GM18520 (cell line): ENCODE results near the gene GOLGA1.
A peak's percentile ranks its signal among the peaks of the same experiment; 100 is the strongest.
"Not testable (repeated sequence)": the region's sequence is repeated elsewhere in the genome, so short reads cannot be mapped to it uniquely, and the experiment has no call there.

Source experiments
- ATAC-seq: cut with Tn5 transposase; IDR thresholded peaks from one replicate; pipeline ENCODE4 v1.9.1; 2021; ENCODE audit not compliant: unreplicated experiment

GOLGA1 gene

DNA sequence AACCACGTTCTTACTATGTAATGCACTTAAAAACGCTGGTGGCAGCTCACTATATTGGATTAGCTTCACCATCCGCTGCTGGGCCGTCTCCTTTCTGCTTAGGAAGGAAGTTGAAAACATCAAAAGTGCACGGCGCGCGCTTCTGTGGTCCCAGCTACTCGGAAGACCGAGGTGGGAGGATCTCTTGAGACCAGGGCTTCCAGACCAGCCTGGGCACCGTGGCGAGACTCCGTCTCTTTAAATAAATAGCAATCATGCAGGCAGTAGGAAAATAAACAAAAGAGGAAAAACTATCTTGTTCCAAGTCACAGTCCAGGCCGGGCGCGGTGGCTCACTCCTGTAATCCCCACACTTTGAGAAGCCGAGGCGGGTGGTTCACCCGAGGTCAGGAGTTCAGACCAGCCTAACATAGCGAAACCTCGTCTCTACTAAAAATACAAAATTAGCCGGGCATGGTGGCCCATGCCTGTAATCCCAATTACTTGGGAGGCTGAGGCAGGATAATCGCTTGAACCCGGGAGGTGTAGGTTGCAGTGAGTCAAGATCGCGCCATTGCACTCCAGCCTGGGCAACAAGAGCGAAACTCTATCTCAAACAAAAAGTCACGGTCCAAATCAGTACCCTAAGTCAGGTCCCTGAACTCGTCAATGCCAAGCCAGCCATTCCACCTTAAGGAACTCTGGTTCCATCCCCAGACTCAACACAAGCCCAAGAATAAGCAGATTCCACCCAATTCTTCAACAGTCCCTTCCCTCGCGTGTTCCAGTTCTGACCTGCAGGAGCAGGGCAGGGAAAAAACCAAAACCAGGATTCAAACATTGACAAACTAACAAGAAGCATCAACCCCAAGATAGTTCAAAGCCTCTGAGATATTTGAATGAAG is 1.0 kb upstream of the GOLGA1 start:
- ATAC-seq, result no peak

DNA sequence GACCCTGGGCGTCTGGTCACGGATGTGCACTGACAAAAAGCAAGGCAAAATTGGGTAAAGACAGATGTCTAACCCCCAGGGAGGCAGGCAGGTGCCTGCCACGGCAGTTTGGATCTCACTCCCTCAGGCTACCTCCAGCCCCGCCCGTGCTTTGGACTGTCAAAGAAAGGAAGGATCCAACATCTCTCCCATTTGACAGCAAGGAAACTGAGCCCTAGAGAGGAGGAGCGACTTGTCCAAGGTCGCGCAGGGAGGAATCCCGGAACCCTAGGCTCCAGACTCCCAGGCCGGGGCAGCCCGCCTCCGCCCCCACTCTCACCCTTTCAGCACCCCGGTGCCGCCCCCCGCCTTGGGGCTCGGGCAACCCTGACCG is 376 bp downstream of the GOLGA1 start:
- peak; percentile 6 for ATAC-seq

DNA sequence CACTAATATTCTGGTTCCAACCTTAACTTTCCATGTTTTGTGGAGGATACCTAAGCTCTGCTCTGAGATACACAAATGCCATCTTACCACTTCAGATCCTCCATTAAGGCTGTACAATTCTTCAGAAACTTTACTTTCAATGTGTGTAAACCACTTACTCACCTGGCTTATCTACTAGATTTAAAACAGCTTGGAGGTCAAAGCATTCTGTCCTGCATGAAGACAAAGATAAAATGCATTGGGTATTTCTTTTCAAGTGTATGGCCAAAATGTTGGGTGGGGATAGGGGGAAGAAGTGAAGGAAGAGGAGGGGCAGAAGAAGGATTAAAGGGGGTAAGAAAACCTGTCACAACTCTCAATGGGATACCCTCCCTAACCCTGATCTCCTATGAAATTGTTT is 939 bp downstream of the GOLGA1 start:
- no peak for ATAC-seq

DNA sequence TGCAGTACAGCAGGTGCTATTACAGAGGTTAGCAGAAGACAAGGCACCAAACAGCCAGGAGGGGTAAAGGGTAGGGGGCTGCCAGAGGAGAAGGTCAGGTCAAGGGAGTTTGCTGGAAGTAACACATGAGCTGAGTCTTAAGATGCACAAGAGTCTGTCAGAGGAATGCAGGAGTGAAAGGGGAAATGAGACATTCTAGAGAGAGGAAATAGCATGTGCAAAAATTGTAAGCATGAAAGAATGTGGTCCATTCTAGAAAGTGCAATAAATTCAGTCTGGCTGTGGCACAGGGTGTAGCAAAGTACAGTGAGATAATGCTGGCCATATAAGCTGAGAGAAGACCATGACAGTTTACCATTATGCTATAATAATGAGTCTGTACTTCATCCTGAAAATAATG is 6.6 kb downstream of the GOLGA1 start:
- no peak for ATAC-seq

DNA sequence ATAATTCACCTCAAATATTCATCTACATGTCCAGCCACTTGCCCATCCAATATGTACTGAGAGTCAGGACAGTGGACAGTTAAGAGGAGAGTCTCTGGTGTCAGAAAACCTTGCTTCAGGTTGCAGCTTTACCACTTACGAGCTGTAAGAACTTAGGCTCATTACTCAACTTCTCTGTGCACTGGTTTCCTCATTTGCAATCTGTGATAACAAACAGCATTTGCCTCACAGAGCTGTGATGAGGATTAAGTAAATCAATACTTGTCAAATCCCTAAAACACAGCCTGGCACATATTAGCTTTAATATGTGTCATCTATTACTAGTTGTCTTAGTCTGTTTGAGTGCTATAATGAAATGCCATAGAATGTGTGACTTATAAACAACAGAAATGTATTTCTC is 8.6 kb downstream of the GOLGA1 start:
- ATAC-seq, result no peak

DNA sequence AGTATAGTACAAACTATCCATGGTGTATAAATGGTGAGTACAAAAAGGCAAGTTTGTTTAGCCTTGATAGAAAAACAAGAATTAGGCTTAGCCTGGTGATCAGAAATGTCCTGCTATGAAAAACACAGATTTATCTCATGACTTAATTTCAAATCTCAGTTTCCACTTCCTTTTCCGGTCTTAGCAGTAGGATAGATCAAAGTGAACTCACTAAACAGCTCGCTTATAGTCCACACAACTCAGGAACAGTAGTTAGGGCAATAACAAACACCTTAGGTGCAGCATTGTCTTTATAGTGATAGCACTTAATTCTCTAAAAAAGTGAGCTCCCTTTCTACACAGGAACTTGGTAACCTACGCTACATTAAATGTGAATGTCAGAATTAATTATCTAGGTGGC is 11.4 kb downstream of the GOLGA1 start:
- no peak for ATAC-seq

DNA sequence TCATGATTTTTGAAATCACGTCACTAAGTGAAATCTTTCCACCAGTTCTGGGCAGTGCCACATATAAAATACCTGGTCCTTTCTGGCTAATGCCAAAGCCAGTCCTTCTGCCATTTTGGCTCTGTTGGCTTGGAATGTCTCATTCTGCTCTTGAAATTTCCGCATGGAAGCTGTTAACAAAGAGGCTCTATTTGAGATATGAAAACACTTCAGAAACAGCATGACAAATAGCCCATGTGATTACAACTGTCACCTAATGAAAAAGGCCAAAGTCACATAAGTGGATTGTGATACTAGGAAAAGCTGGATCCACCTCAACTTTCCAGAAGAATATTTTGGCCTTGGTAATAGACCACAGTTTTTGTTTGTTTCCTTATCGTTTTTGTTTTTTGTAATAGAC is 12.8 kb downstream of the GOLGA1 start:
- no peak for ATAC-seq

DNA sequence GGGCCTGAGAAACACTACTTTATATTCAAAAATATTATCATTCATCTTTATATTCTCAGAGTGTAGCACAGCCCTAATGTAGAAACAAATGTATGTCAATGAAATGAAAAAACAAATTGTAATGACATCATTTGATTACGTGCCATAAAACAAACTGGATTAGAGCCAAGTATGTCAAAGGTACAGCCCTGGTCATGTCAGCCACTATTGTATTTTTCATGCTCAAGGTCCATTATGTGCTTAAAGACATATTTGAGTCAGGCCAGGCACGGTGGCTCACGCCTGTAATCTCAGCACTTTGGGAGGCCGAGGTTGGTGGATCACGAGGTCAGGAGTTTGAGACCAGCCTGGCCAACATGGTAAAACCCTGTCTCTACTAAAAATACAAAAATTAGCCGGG is 20.5 kb downstream of the GOLGA1 start:
- not testable (repeated sequence) for ATAC-seq

DNA sequence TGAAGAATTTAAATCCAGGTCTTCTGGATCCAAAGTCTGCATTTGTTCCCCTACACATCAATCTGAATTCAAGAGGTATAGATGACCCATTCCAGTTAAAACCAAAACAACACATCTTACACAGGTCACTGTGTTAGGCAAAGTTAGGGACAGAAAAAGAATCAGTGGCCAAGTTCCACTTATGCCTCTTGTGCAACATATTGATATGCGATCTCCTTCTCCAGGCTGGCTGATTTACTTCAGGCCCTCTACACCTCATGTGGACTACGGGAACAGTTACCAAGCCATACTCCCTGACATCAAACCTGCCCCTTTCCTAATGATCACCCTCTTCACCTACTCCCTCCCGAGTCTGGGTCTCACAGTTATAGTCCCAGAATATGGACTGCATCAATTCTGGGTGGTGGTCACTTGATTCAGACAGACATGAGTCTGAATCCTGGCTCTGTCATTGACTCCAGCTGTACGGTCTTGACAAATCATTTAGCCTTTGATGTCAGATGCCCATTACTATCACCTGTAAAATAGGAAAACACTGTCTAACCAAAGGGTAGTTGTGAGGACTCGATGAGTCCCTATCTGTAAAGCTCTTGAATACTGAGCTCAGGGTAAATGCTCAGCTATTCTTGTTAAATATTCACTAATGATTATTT is 26.0 kb downstream of the GOLGA1 start:
- ATAC-seq, result no peak

DNA sequence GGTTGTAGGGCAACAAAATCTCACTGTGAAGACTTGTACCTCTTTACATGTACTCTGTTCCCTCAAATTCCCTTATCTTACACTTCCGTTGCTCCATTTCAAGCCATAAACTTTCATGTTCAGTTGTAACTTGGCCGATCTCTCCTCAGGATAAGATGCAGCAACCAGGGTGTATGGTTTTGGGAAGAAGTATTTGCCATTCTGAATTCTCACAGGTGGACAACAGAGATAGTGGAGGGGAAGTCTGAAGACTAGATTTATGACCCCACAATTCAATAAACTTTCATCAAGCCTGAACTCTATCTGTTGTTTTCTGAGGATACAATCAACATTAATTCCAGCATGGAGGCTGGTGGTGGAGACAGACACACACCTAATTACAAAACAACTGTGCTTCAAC is 27.5 kb downstream of the GOLGA1 start:
- ATAC-seq, result no peak

DNA sequence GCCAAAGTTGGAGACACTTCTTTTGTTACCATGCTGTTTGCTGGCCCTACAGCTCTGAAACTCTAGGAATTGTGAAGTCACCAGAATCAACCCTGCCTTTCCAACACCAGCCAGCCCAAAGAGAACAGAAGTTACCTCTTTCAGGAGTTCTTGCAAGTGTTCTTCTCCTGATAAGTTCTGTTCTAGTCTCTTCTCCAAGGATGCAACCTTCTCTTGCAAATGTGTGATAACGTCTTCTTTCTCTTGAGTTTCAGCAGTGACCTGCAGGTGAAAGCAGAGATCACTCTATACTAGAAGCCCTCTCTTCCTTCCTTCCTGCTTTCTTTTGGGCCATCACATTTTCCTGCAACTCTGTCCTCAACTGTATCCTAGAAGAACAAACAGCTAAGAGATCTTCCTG is 29.1 kb downstream of the GOLGA1 start:
- no peak for ATAC-seq

DNA sequence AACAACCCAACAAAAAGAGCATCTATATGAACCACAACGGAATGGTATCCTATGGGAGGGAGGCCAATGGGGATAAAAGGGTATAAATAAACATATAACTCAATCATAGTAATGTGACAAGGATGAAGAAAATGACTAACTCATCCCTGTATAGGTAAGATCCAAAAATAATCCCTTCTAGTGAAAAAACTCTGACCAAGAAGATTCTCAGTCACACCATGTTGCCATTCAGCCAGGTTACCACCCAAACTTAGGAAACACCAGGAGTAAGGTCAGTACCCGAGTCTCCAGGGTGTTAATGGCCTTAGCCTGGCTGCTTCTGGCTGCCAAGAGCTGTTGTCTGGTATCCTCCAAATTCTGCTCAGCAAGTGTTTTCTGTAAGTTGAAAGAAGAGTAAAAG is 32.8 kb downstream of the GOLGA1 start:
- no peak for ATAC-seq

DNA sequence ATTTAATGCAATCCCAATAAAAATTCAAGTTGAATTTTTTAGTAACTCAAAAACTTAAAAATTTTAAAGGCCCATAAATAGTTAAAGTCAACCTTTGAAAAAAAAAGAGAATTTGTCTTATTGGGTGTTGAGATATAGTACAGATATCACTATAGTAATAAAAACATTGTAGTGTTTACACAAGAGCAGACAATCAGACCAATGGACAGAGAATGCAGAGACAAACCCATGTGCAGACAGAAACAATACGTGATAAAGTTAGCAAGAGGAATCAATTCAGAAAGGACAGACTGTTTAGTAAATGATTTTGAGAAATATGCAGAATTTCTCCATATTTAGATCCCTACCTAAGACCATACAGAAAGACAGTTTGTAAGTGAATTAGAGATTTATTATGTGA is 33.9 kb downstream of the GOLGA1 start:
- ATAC-seq, result no peak

DNA sequence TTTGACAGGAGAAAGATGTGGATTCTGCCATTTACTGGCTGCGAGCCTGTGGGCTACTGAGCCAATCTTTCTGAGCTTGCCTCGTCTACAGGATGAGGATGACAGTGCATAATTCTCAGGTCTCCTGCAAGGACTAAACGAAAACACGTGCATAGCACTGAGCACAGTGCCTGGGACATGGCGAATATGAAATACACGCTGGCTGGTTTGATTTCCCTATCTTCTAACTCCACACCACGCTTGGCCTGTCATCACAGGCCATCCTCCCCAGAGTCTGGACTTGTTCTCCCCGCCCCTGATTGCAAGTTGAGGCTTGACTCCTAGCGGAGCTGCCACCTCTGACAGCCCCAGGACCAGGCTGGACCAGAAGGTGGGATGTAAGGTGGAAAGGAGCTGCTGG is 41.0 kb downstream of the GOLGA1 start:
- ATAC-seq, result no peak

DNA sequence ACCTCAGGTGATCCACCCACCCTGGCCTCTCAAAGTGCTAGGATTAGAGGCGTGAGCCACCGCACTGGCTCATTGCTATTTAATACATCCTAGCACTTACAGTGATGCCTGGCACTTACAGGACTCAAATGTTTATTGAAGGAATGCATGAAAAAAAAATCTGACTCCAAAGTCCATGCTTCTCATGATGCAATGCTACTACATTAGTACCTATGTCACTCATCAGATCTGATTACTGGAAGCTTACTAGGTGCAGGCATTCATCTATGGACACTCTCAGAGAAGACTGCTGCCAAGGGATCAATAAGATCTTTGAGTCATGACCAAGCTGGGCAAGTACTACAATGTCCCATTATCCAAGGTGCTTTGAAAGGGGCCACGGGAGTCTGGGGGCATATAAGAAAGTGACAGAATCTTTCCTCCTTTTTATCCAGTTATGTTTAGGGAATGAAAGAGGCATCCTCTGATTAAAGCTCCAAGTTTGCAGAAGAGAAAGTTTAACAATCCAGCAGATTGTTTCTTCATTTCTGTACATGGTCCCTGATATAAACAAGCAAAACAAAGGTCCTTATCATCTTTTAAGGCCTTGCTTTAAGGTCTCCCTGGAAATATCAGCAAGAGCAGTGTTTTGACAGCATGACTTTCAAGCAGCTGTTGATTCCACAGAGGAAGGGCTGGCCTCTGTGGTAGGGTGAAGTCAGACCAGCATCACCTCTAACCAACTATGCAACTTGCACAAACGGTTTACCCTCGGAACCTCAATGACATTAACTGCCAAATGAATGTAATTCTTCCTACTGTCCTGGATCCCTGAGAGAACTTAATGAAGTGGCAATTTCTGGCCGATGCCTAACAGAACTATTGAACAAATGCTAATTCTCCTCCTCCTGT is 43.1 kb downstream of the GOLGA1 start:
- no peak for ATAC-seq

DNA sequence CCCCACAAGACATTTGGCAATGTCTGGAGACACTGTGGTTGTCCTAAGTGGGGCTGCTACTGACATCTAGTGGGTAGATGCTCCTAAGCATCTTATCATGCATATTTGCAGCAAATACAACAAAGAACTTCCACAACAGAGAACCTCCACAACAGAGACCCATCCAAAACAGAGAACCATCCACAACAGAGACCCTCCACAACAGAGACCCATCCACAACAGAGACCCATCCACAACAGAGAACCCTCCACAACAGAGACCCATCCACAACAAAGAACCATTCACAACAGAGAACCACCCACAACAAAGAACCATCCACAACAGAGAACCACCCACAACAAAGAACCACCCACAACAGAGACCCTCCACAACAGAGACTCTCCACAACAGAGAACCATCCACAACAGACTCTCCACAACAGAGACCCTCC is 46.1 kb downstream of the GOLGA1 start:
- no peak for ATAC-seq

DNA sequence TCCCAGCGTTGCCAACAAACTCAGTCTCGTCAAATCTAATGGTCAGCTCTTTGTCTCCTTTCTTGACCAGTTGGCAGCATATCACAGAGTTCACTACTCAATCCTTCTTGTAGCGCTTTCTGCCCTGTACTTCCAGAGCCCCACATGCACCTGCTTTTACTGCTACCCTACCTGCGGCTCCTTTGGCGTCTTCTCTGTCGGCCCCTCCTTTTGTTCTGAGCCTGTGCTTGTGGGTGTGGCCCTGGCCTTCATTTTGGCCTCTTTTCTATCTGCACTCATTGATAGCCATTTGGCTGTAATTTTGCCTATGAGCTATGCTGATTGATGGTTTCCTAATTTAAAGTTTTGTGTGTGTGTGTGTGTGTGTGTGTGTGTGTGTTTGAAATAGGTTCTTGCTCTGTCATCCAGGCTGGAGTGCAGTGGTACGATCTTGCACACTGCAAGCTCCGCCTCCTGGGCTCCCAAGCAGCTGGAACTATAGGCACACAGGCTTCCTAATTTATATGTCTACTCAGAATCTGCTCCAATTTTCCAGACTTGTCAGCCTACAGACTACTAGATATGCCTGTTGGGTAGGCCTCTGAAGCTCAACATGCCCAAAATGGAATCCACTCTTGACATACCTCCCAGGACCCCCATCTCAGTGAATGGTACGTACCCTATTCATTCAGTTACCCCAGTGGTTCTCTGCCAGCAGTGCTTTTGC is 46.7 kb downstream of the GOLGA1 start:
- ATAC-seq, result no peak

DNA sequence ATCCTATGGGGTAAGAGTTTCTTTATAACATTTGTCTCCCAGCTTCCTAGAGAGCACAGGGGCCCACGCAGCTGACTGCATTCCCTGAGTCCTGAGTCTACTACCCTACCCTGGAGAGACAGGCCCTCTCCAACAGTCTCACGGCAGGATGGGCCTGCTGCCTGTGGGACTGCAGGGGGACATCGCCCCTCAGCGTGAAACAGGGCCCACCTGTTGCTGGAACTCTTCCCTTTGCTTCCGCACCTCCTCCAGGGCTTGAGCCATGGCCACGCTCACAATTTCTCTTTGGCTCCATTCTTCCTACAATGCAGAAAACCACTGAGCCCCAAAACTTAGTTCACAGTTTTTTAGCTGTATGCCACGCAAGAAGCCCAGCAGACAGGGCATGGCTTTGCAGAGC is 50.7 kb downstream of the GOLGA1 start:
- ATAC-seq, result no peak

DNA sequence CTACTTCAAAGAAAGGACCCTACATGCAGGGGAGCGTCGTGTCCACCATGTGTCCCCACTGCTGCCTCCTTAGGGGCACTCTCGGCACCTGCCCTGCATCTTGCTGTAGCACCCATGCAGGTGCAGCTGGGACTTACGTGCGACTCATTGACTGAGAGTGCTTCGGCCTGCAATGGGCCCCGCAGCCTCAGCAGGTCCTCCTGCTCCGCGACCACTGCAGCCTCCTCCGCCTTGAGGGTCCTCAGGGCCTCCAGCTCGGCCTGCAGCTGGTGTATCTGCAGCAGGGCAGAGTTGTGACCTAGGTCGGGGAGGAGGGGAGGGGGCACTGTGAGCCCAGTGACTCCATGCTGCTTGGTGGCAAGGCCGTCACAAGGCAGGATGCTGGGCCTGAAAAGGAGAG is 51.9 kb downstream of the GOLGA1 start:
- no peak for ATAC-seq

DNA sequence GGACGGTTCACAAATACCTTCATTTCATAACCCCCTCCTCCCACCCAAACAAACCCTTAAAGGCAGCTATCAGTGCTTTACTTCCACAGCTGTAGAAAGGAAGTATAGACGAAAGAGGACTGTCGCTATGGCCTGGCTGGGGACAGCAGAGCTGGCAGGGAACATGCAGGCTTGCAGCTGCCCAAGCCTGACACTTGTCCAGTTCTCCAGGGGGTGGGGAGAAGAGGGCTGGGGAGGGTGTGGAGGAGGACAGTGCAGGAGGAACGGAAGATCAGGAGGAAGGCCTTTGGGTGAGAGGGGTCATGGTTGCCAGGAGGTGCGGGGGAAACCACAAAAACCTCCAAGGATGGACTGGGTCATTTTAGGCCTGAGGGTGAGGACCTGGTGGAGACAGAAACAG is 53.1 kb downstream of the GOLGA1 start:
- ATAC-seq, result no peak

DNA sequence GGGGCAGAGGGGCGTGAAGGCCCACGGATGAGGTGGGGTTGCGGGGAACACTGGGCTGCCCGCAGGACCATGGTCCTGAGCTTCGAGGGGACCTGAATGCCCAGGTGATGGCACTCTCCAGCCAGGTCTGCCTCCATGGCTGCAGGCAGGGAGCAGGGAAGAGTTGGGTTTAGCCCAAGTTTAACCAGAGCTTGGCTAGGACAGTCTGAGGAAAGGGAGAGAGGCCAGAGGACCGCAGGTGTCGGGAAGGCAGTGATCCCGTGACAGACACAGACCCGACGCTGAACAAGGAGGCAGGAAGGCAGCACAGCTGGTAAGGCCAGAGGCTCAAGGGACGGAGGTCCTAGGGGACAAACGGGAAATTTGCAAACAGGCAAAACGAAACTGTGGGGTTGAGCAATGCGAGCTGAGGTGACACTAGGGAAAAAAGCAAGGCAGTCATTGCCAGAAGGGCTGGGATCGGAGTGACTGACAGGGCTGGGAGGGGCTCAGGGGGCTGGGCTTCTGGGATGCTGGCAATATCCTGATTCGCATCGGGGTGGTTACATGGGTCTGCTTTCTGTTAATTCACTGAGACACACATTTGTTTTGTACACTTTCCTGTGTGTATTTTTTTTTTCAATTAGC is 53.9 kb downstream of the GOLGA1 start:
- ATAC-seq, result no peak
